GM12874 (cell line): ENCODE measurements around the gene NPIPB6.

Experiments
- CTCF ChIP-seq: IDR thresholded peaks from 2 replicates; pipeline ENCODE4 v1.5.1; 2011; ENCODE audit warnings: low read depth, mild to moderate bottlenecking, control low read depth, low read length, moderate library complexity; ENCODE audit not compliant: insufficient read depth

The NPIPB6 gene

GRCh38 chr16:28312327-28312726, 51.0 kb downstream of the NPIPB6 start:
- no peak for TF ChIP-seq CTCF

DNA sequence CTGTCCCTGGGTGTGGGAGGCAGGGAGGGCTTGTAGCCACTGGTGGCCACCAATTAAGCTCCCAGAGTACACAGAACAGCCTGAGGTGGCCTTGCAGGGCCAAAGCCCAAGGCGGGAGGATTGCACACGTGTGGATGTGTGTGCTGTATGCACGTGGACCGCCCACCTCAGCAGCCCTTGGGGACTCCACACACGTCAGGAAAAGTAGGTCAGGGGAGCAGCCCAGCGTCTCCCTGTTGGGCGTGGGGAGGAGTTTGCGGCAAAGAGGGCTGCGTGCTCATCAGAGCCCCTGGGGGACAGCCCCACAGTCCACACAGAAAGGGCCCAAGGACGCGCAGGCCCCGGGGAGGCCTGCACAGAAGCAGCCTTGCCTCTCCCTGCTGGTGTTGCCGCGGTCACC, 51.4 kb downstream of the NPIPB6 start:
- no peak for TF ChIP-seq CTCF

DNA sequence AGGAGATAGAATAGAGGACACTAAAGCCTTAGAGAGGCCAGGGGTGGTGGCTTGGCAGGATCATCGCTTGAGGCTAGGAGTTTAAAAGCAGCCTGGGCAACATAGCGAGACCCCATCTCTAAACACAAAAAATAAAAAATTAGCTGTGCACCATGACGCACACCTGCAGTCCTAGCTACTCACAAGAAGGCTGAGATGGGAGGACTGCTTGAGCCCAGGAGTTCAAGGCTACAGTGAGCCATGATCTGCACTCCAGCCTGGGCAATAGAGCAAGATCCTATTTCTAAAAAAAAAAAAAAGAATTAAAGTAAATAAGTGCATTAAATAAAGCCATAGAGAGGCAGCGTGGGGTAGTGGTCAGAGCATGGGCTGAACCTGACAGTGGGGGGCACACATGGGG, 51.9 kb downstream of the NPIPB6 start:
- TF ChIP-seq CTCF: no peak

DNA sequence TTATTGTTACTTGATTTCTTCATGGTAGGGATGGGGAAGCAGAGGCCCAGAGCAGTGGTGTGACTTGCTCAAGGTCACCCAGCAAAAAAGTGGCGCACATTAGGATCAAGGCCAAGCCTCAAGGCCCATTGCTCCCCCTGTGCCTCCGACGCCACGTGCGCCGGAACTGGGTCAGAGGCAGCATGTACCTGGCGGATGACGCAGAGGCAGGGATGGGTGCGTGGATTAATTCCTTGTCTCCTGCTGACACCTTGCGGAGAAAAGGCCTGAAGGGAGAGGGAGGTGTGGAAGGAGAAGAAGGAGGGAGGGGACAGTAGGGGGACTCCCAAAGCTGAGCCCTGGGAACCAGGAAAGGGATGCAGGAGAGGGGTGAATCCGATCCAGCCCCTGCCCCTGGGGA, 52.5 kb downstream of the NPIPB6 start:
- no peak for TF ChIP-seq CTCF

DNA sequence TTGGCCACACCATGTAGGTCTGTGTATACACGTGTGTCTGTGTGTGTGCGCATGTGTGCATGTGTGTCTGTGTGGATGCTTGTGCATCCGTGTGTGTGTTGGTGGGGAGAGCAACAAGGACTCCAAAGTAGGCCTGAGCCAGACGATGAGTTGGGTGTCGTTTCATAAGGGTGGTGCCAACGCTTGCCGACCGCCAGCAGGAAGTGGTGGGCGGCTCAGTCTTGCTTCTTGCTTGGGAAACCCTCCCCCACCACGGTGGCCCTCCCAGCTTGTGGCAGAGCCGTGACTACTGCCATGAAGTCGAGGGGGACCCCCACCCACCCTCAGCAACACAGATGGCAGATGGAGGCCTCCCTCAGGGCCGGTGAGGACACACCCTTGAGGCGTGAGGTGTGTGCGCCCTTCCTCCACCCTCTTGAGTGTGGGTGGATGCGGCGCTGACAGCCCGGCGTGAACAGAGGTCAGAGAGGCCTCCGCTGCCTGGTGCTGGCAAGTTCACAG, 53.4 kb downstream of the NPIPB6 start:
- no peak for TF ChIP-seq CTCF

DNA sequence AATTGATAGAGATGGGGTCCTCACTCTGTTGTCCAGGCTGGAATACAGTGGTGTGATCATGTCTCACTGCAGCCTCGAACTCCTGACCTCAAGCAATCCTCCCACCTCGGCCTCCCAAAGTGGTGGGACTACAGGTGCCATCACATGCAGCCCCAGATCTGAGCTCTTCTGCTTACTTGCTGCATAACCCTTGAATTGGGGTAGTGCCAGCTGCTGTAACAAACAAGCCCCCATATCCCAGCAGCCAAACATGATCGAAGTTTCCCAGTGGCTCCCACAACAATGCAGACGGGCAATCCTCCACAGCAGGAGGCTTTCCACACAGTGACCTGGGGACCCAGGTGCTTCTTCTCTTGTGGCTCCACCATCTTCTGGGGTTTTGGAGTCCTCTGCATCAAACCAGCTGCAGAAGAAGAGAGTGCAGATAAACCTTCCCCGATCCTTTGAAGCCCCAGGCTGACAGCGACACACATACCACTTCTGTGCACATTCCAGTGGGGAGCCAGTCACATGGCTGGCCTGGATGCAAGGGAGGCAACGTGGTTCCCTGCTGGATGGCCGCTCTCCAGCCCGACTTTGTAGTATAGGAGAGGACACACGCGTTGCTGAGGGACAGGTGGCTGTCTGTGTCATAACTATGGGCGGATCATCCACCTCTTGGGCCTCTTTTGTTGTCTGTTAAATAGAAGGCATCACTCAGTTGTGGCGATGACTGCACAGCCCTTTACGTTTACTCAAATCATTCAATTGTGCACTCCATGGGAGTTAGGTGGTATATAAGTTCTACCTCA, 54.3 kb downstream of the NPIPB6 start:
- no peak for TF ChIP-seq CTCF

- no peak for TF ChIP-seq CTCF
Measured at GRCh38 chr16:28307936-28308335, 55.4 kb downstream of the NPIPB6 start.
